Mesangial cell (primary cell): ENCODE data around the gene ASRGL1. TPM values are rescaled to one million over a fixed set of nuclear protein-coding genes. Genes with fewer than 3 reads are reported as not detected.

Source experiments
- total RNA-seq: library from RNA; depleted of rRNA; stranded (reverse); fragments of >200 nt; gene quantifications from 2 replicates; pipeline ENCODE4 v1.2.3, GENCODE V29; 2015

ASRGL1 gene
- 7.2 and 13.4 TPM in 2 replicates for total RNA-seq

GRCh38 chr11:62337303-62338181 lies at the start of gene ASRGL1:
ASRGL1 (plus strand) TSS chr11:62337448; CDS start chr11:62337978, 530 bp downstream.

GRCh38 chr11:62298975-62299374 lies 38.3 kb upstream of the ASRGL1 start, which contains the start of gene SCGB1D4:
SCGB1D4 (minus strand) TSS chr11:62299075; CDS start chr11:62299010, 65 bp downstream.

GRCh38 chr11:62418733-62419132 lies 81.5 kb downstream of the ASRGL1 start, which contains the start of gene SCGB1A1:
SCGB1A1 (plus strand) TSS chr11:62419033; CDS start chr11:62419096, 63 bp downstream.

Other genes starting within 250 kb of the ASRGL1 start
- 13.3 and 100 TPM in 2 replicates for gene INCENP, start 213.4 kb upstream of the ASRGL1 start, total RNA-seq
- gene SCGB1D1, start 147.2 kb upstream of the ASRGL1 start, total RNA-seq, result not detected in 2 replicates
- gene SCGB2A1, start 128.8 kb upstream of the ASRGL1 start, total RNA-seq, result not detected in 2 replicates
- gene SCGB1D2, start 95.2 kb upstream of the ASRGL1 start, total RNA-seq, result not detected in 2 replicates
- gene SCGB2A2, start 67.3 kb upstream of the ASRGL1 start, total RNA-seq, result not detected in 2 replicates
- not detected in 2 replicates for gene SCGB1D4, start 38.4 kb upstream of the ASRGL1 start, total RNA-seq
- not detected in 2 replicates for gene SCGB1A1, start 81.6 kb downstream of the ASRGL1 start, total RNA-seq
- gene AHNAK, start 209.4 kb downstream of the ASRGL1 start, total RNA-seq, result 374 and 612 TPM in 2 replicates
- 1,289 and 1,470 TPM in 2 replicates for gene EEF1G, start 236.4 kb downstream of the ASRGL1 start, total RNA-seq